OCI-LY1 (cell line): ENCODE measurements around the gene SARM1.

Experiments used
- H2AFZ ChIP-seq: fragments of 200-600 bp; sonication (generic), shearing (Covaris generic); 2 replicates; pipeline ENCODE4 v1.6.0; 2014; ENCODE audit warnings: antibody characterized with exemption, mild to moderate bottlenecking, low read length
- H3F3A ChIP-seq: fragments of 200-600 bp; sonication (generic), shearing (Covaris generic); 2 replicates; pipeline ENCODE4 v1.6.0; 2014; ENCODE audit warnings: mild to moderate bottlenecking, antibody characterized with exemption, low read length, moderate library complexity; ENCODE audit not compliant: insufficient read depth
- H3K27ac ChIP-seq: fragments of 200-600 bp; sonication (generic); 2 replicates; pipeline ENCODE4 v1.5.1; 2014; ENCODE audit warnings: low read length, mixed run types, mild to moderate bottlenecking, low read depth; ENCODE audit not compliant: poor library complexity, severe bottlenecking
- H3K27me3 ChIP-seq: fragments of 200-600 bp; sonication (generic); 2 replicates; pipeline ENCODE4 v1.6.0; 2014; ENCODE audit warnings: antibody characterized with exemption, mild to moderate bottlenecking, low read length, moderate library complexity; ENCODE audit not compliant: insufficient read depth
- H3K36me3 ChIP-seq: fragments of 200-600 bp; sonication (generic); 2 replicates; pipeline ENCODE4 v1.6.1; 2014; ENCODE audit warnings: mild to moderate bottlenecking, antibody characterized with exemption, low read length, moderate library complexity, mixed read lengths; ENCODE audit not compliant: insufficient read depth
- H3K4me1 ChIP-seq: fragments of 200-600 bp; sonication (generic); 2 replicates; pipeline ENCODE4 v1.5.1; 2014; ENCODE audit warnings: mild to moderate bottlenecking, low read length, moderate library complexity; ENCODE audit not compliant: insufficient read depth, severe bottlenecking
- H3K4me2 ChIP-seq: fragments of 200-600 bp; sonication (generic), shearing (Covaris generic); 2 replicates; pipeline ENCODE4 v1.6.1; 2014; ENCODE audit warnings: low read length
- H3K4me3 ChIP-seq: fragments of 200-600 bp; sonication (generic); 2 replicates; pipeline ENCODE4 v1.5.1; 2014; ENCODE audit warnings: low read length, low read depth, mild to moderate bottlenecking, mixed read lengths; ENCODE audit not compliant: poor library complexity, severe bottlenecking
- H3K79me2 ChIP-seq: fragments of 200-600 bp; shearing (Covaris generic); 2 replicates; pipeline ENCODE4 v1.6.1; 2016; ENCODE audit warnings: mixed run types, low read length, mixed read lengths; ENCODE audit not compliant: insufficient read depth
- H3K9ac ChIP-seq: fragments of 200-600 bp; sonication (generic), shearing (Covaris generic); 2 replicates; pipeline ENCODE4 v1.6.1; 2014; ENCODE audit warnings: mild to moderate bottlenecking, low read length, mixed read lengths
- H3K9me2 ChIP-seq: fragments of 200-600 bp; sonication (generic), shearing (Covaris generic); 2 replicates; pipeline ENCODE4 v1.6.1; 2014; ENCODE audit warnings: low read depth, mild to moderate bottlenecking, low read length, mixed read lengths
- H3K9me3 ChIP-seq: fragments of 200-600 bp; shearing (Covaris generic); 2 replicates; pipeline ENCODE4 v1.6.1; 2014; ENCODE audit warnings: low read length, mixed read lengths
- H4K20me1 ChIP-seq: fragments of 200-600 bp; sonication (generic), shearing (Covaris generic); 2 replicates; pipeline ENCODE4 v1.6.0; 2016; ENCODE audit warnings: mild to moderate bottlenecking, low read length; ENCODE audit not compliant: insufficient read depth
- EZH2 ChIP-seq: fragments of 200-600 bp; sonication (generic), shearing (Covaris generic); IDR thresholded peaks from 2 replicates; pipeline ENCODE4 v1.8.0; 2017; ENCODE audit warnings: borderline replicate concordance, mixed run types, mild to moderate bottlenecking, antibody characterized with exemption, low read length, moderate library complexity, mixed read lengths
- TF ChIP-seq, protein P1 (sequence below): fragments of 200-600 bp; sonication (generic), shearing (Covaris generic); IDR thresholded peaks from 2 replicates; pipeline ENCODE4 v1.5.1; 2017; ENCODE audit warnings: mild to moderate bottlenecking, antibody characterized with exemption, low read length, moderate library complexity, mixed read lengths

SARM1 gene

DNA sequence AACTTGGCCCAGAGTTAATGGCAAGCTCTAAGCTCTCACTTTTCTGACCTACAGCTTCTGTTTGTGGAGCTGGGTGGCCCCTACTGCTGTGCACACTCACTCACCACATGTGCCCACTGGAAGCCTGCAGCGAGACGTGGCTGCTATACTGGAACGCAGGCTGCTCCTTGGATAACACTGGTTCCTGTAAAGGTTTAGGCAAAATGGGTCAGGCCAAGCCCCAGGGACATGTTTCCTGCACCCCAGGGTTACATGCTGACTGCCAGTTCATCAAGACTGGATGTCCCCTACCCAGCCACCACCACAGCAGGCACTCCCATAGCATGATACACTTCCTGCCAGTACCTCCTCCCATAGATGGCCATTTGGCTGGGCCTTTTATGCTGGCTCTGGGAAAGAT is 22.5 kb upstream of the SARM1 start:
- no peaks in the 10 kb centered on the region for H3K9me3 ChIP-seq
- H3F3A ChIP-seq, result no peaks in the 10 kb centered on the region
- H4K20me1 ChIP-seq, result no peaks in the 10 kb centered on the region

DNA sequence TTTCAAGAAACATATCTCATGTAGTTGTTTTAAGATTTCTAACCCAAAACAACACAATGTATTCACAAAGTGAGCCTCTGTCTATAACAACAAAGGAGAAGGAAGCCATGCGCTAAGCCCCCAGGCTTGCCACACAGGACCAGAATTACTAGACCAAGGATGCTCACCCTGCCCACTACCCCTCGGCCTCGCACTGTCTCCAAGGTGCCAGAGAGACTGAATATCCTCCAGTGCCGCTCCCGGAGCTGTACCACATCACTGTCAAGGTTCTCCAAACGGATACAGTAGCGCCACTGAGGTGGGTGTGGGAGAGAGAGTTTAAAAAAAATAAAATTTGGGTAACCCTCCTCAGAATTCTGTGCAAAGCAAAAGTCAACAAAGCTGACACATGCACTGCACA is 21.2 kb upstream of the SARM1 start:
- H3K27ac ChIP-seq, result no peak overlapping the region
- no peaks in the 10 kb centered on the region for H3K9me2 ChIP-seq
- no peaks in the 10 kb centered on the region for H3K27me3 ChIP-seq
- H3K79me2 ChIP-seq, result no peaks in the 10 kb centered on the region
- no peak overlapping the region for H2AFZ ChIP-seq
- H3F3A ChIP-seq, result no peaks in the 10 kb centered on the region
- H3K9ac ChIP-seq, result no peak overlapping the region
- TF ChIP-seq, protein P1, sequence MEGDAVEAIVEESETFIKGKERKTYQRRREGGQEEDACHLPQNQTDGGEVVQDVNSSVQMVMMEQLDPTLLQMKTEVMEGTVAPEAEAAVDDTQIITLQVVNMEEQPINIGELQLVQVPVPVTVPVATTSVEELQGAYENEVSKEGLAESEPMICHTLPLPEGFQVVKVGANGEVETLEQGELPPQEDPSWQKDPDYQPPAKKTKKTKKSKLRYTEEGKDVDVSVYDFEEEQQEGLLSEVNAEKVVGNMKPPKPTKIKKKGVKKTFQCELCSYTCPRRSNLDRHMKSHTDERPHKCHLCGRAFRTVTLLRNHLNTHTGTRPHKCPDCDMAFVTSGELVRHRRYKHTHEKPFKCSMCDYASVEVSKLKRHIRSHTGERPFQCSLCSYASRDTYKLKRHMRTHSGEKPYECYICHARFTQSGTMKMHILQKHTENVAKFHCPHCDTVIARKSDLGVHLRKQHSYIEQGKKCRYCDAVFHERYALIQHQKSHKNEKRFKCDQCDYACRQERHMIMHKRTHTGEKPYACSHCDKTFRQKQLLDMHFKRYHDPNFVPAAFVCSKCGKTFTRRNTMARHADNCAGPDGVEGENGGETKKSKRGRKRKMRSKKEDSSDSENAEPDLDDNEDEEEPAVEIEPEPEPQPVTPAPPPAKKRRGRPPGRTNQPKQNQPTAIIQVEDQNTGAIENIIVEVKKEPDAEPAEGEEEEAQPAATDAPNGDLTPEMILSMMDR, result no peak
- no peak for TF ChIP-seq EZH2
- no peaks in the 10 kb centered on the region for H3K9me3 ChIP-seq
- no peak overlapping the region for H3K4me3 ChIP-seq
- no peaks in the 10 kb centered on the region for H4K20me1 ChIP-seq
- no peak overlapping the region for H3K4me2 ChIP-seq
- no peaks in the 10 kb centered on the region for H3K4me1 ChIP-seq
- peaks cover 98% of the 10 kb centered on the region for H3K36me3 ChIP-seq

More for the DNA sequence above, 22.5 kb upstream of the SARM1 start:
- H3K9me2 ChIP-seq, result no peaks in the 10 kb centered on the region
- no peak overlapping the region for H3K4me3 ChIP-seq
- H3K9ac ChIP-seq, result no peak overlapping the region
- H3K4me1 ChIP-seq, result peaks cover 6% of the 10 kb centered on the region
- no peak overlapping the region for H2AFZ ChIP-seq
- H3K27me3 ChIP-seq, result no peaks in the 10 kb centered on the region
- H3K79me2 ChIP-seq, result no peaks in the 10 kb centered on the region
- TF ChIP-seq, protein P1, result no peak
- TF ChIP-seq EZH2, result no peak
- no peak overlapping the region for H3K4me2 ChIP-seq
- no peak overlapping the region for H3K27ac ChIP-seq
- peaks cover 97% of the 10 kb centered on the region for H3K36me3 ChIP-seq

DNA sequence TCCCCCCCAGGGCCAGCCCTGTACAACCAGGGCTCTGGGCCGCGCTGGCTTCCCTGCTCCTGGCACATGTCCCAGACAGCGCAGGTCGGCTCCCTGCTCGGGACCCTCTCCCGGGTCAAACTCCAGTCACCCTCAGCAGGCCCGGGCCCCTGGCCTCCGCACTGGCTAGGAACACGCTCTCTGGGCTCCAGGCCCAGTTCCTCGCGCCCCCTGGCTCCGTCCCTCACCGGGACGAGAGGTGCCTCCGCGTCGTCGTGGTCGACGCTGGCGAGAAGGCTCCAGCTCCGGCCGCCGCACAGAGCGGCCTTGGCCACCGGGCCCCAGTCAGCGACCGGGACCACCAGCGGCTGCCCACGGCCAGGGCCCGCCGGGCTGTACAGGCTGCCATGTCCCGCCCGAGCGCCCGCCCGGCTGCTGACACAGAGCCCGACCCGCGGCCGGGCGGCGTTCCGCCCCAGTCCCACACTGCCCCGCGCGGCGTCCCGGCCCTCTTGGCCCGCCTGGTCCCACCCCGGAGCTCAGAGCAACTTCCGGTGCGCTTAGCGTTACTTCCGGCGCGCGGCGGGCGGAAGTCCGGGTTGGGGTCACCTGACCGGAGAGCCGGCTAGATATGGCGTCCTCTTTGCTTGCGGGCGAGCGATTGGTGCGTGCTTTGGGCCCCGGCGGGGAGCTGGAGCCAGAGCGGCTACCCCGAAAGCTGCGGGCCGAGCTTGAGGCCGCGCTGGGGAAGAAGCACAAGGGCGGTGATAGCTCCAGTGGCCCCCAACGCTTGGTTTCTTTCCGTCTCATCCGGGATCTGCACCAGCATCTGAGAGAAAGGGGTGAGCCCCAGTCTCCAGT is 14.2 kb upstream of the SARM1 start, which contains the start of gene POLDIP2:
Gene POLDIP2, minus strand, starts transcription at position 467 of the 840 bp plus-strand sequence. Its CDS starts 79 bp downstream, at position 388.
- peak within 1 kb of the TSS; percentile 99 for H3K9ac ChIP-seq
- no peaks in the 10 kb centered on the region for H3K9me3 ChIP-seq
- H3K4me2 ChIP-seq, result peak within 1 kb of the TSS; percentile 94
- H4K20me1 ChIP-seq, result no peaks in the 10 kb centered on the region
- no peaks in the 10 kb centered on the region for H3F3A ChIP-seq
- H3K4me3 ChIP-seq, result peak within 1 kb of the TSS; percentile 99
- no peaks in the 10 kb centered on the region for H3K9me2 ChIP-seq
- H3K27ac ChIP-seq, result no peak within 1 kb of the TSS
- TF ChIP-seq, protein P1, result no peak
- no peak for TF ChIP-seq EZH2
- H3K27me3 ChIP-seq, result no peaks in the 10 kb centered on the region
- peaks cover 25% of the 10 kb centered on the region for H3K4me1 ChIP-seq
- peaks cover 20% of the 10 kb centered on the region for H3K79me2 ChIP-seq
- no peak within 1 kb of the TSS for H2AFZ ChIP-seq
- peaks cover 58% of the 10 kb centered on the region for H3K36me3 ChIP-seq
